Small intestine (tissue), 7 donors: ENCODE data around the gene BAIAP2L2. TPM values are rescaled to one million over a fixed set of nuclear protein-coding genes. Genes with fewer than 3 reads are reported as not detected.

ENCODE experiments used
- DNase-seq, 2 donors: peaks; one replicate each; pipeline versions ENCODE4 v3.0.0 to v3.0.0-alpha.2; 2013
- FAIRE-seq: peaks from 2 replicates; lab custom pipeline; 2012; peaks lifted over from hg19 to GRCh38; lab: Jason Lieb, UNC
- H3K27ac ChIP-seq, 3 donors: one replicate each; pipeline ENCODE4 v1.5.1; 2013; ENCODE audit warnings: low read length in 2 of 3, mild to moderate bottlenecking in 2 of 3, control low read depth in 1 of 3, inconsistent platforms in 1 of 3, low read depth in 1 of 3, moderate library complexity in 1 of 3
- H3K27me3 ChIP-seq, 3 donors: one replicate each; pipeline ENCODE4 v1.6.1; 2013; ENCODE audit warnings: low read length in 3 of 3, inconsistent platforms in 1 of 3; ENCODE audit not compliant: control insufficient read depth in 3 of 3, insufficient read depth in 3 of 3
- H3K36me3 ChIP-seq, 3 donors: one replicate each; pipeline ENCODE4 v1.6.1; 2013; ENCODE audit warnings: low read length in 3 of 3, inconsistent platforms in 1 of 3, low read depth in 1 of 3, mild to moderate bottlenecking in 1 of 3, moderate library complexity in 1 of 3; ENCODE audit not compliant: control insufficient read depth in 3 of 3, insufficient read depth in 2 of 3
- H3K4me1 ChIP-seq, 3 donors: one replicate each; pipeline ENCODE4 v1.6.1; 2013; ENCODE audit warnings: low read length in 2 of 3, inconsistent platforms in 1 of 3, low read depth in 1 of 3, mild to moderate bottlenecking in 1 of 3, moderate library complexity in 1 of 3; ENCODE audit not compliant: control insufficient read depth in 3 of 3, insufficient read depth in 2 of 3
- H3K4me3 ChIP-seq, 3 donors: one replicate each; pipeline ENCODE4 v1.5.1; 2013; ENCODE audit warnings: low read length in 3 of 3, control low read depth in 1 of 3, inconsistent platforms in 1 of 3, low read depth in 1 of 3, mild to moderate bottlenecking in 1 of 3, moderate library complexity in 1 of 3
- H3K9me3 ChIP-seq, 2 donors: one replicate each; pipeline ENCODE4 v1.6.1; 2013; ENCODE audit warnings: low read depth in 1 of 2, low read length in 1 of 2; ENCODE audit not compliant: control insufficient read depth in 2 of 2, insufficient read depth in 1 of 2
- WGBS, 3 donors: extraction: QIAGEN DNeasy Blood & Tissue Kit; methylation state at CpG; one replicate each; pipeline ENCODE4 v1.1.7; 2013; 5-methylcytosine and 5-hydroxymethylcytosine counted together
- polyA plus RNA-seq, 4 donors: library from polyadenylated mRNA; stranded (reverse) in 3 of 4; unstranded in 1 of 4; fragments of 200-250 nt in 3 of 4; fragments of 120-200 nt in 1 of 4; gene quantifications; one replicate each; pipeline versions ENCODE4 v1.2.1 to v1.2.3, GENCODE V29; 2013
- donor health status: healthy with polysubstance abuse.
- donor health status: control.
- donor health status: control.
- donor health status: Bipolar disorder and iron deficiency.
- donor health status: healthy.

Gene BAIAP2L2
- polyA plus RNA-seq, 4 donors: 59.0 to 484 (median 251) TPM

GRCh38 chr22:38115423-38116205 lies 5.1 kb upstream of the BAIAP2L2 start:
- H3K36me3 ChIP-seq: peaks cover 2 to 47% (median 3%) of the 10 kb centered on the region in 3 donors
- H3K9me3 ChIP-seq: no peaks in the 10 kb centered on the region
- 95 to 96% (median 95%) methylated on average over 30 to 31 of the region's 31 CpGs for WGBS, 3 donors
- H3K27me3 ChIP-seq: no peaks in the 10 kb centered on the region
- peaks cover 0 to 36% (median 0%) of the 10 kb centered on the region in 3 donors for H3K4me1 ChIP-seq
- H3K27ac ChIP-seq: no peak overlapping the region
- FAIRE-seq: no peak
- no peak for DNase-seq
- H3K4me3 ChIP-seq: no peak overlapping the region

- FAIRE-seq: no peak
- H3K4me3 ChIP-seq: no peak overlapping the region
- H3K27ac ChIP-seq: no peak overlapping the region
- peaks cover 2 to 48% (median 3%) of the 10 kb centered on the region in 3 donors for H3K36me3 ChIP-seq
- 51 to 55% (median 54%) methylated on average over 26 to 32 of the region's 32 CpGs for WGBS, 3 donors
- no peaks in the 10 kb centered on the region for H3K27me3 ChIP-seq
- H3K4me1 ChIP-seq: peaks cover 0 to 38% (median 0%) of the 10 kb centered on the region in 3 donors
- DNase-seq: peak; percentile 73 to 86
- H3K9me3 ChIP-seq: no peaks in the 10 kb centered on the region
Measured at GRCh38 chr22:38114484-38115398, 4.3 kb upstream of the BAIAP2L2 start.

GRCh38 chr22:38112381-38112780 lies 1.9 kb upstream of the BAIAP2L2 start:
- no peak for FAIRE-seq
- DNase-seq: peak; percentile 70 to 73
- Histone ChIP-seq H3K27me3 (no peaks in the 10 kb centered on the region), H3K4me1 (peaks cover 0 to 61% (median 0%) of the 10 kb centered on the region in 3 donors), H3K9me3 (no peaks in the 10 kb centered on the region), H3K27ac (peak overlapping the region; percentile 91 to 100 (median 98)), H3K4me3 (peak overlapping the region in 2 of 3 donors; percentile 31 to 98), H3K36me3 (peaks cover 0 to 62% (median 6%) of the 10 kb centered on the region in 3 donors)
- 26 to 72% (median 34%) methylated on average over 15 to 22 of the region's 22 CpGs for WGBS, 3 donors

- H3K4me1 ChIP-seq: peaks cover 0 to 61% (median 0%) of the 10 kb centered on the region in 3 donors
- peak overlapping the region; percentile 91 to 100 (median 98) for H3K27ac ChIP-seq
- peak in 1 of 2 donors; percentile 66 for DNase-seq
- peak overlapping the region in 2 of 3 donors; percentile 31 to 98 for H3K4me3 ChIP-seq
- H3K36me3 ChIP-seq: peaks cover 0 to 66% (median 6%) of the 10 kb centered on the region in 3 donors
- FAIRE-seq: no peak
- 31 to 63% (median 36%) methylated on average over 10 to 11 of the region's 11 CpGs for WGBS, 3 donors
- no peaks in the 10 kb centered on the region for H3K9me3 ChIP-seq
- H3K27me3 ChIP-seq: no peaks in the 10 kb centered on the region
Measured at GRCh38 chr22:38111925-38112355, 1.5 kb upstream of the BAIAP2L2 start.

GRCh38 chr22:38110863-38111852 lies 674 bp upstream of the BAIAP2L2 start:
- peak; percentile 91 to 93 for DNase-seq
- Histone ChIP-seq H3K27me3 (no peaks in the 10 kb centered on the region), H3K27ac (peak overlapping the region; percentile 91 to 100 (median 98)), H3K9me3 (no peaks in the 10 kb centered on the region), H3K36me3 (peaks cover 0 to 71% (median 6%) of the 10 kb centered on the region in 3 donors), H3K4me3 (peak overlapping the region in 2 of 3 donors; percentile 71 to 98), H3K4me1 (peaks cover 0 to 61% (median 0%) of the 10 kb centered on the region in 3 donors)
- no peak for FAIRE-seq
- WGBS, 3 donors: 21 to 60% (median 44%) methylated on average over 29 to 30 of the region's 30 CpGs

GRCh38 chr22:38109371-38110001 lies 998 bp downstream of the BAIAP2L2 start:
- H3K4me3 ChIP-seq: peak overlapping the region in 2 of 3 donors; percentile 71 to 98
- DNase-seq: peak; percentile 76 to 88

More at GRCh38 chr22:38109371-38110001, 998 bp downstream of the BAIAP2L2 start:
- no peaks in the 10 kb centered on the region for H3K9me3 ChIP-seq
- peak overlapping the region; percentile 93 to 100 (median 98) for H3K27ac ChIP-seq
- H3K27me3 ChIP-seq: no peaks in the 10 kb centered on the region
- 50 to 77% (median 69%) methylated on average over 21 to 22 of the region's 22 CpGs for WGBS, 3 donors
- FAIRE-seq: no peak
- H3K36me3 ChIP-seq: peaks cover 0 to 71% (median 7%) of the 10 kb centered on the region in 3 donors
- peaks cover 0 to 58% (median 0%) of the 10 kb centered on the region in 3 donors for H3K4me1 ChIP-seq
